ENCODE data around the gene DMD. TPM values are rescaled to one million over a fixed set of nuclear protein-coding genes. Genes with fewer than 3 reads are reported as not detected.

Gene DMD
- total and polyA plus RNA-seq, 2 of the 13 experiments (the other 11 are each of a cell fraction or from before 2014, with no cell fraction given), result 17.6 to 25.9 TPM

DNA sequence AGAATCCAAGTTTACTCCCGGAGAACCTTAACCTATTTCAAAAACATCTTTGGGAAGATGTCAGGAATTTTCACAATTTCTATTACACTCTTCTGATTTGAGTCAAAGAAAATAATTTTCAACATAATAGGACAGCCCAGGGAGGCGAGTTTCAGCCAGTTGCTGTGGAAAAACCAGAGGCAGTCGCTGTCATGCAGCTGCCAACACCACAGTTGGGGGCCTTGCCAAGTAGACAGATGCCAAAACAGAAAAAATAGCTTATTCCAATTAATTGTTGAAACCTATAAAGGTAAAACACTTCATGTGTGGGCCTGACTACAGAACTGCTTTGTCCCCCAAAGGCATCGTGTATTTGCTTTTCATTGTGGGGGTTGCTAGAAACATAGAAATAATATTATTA, 225.8 kb downstream of the DMD start:
- no peak overlapping the region for H2AFZ ChIP-seq (ENCODE audit: low read length)
- TF ChIP-seq ELF3 (CRISPR knock-in tag; IDR thresholded peaks at IDR 0.05) (no peak), NCOA2 (CRISPR knock-in tag; IDR thresholded peaks at IDR 0.05) (no peak), HOXA5 (CRISPR knock-in tag; IDR thresholded peaks at IDR 0.05) (no peak), YY1 (IDR thresholded peaks at IDR 0.05; ENCODE audit: insufficient read depth, insufficient replicate concordance, low read depth, low read length) (no peak), NCOA1 (CRISPR knock-in tag; IDR thresholded peaks at IDR 0.05) (no peak), SMARCC2 (IDR thresholded peaks at IDR 0.05) (no peak), SOX6 (IDR thresholded peaks at IDR 0.05) (no peak), SOX6 (CRISPR knock-in tag; IDR thresholded peaks at IDR 0.05) (no peak), PAX8 (CRISPR knock-in tag; IDR thresholded peaks at IDR 0.05; ENCODE audit: borderline replicate concordance) (no peak), POLR2AphosphoS2 (IDR thresholded peaks at IDR 0.05; ENCODE audit: low read depth, low read length) (no peak)
- TF ChIP-seq, protein P1, sequence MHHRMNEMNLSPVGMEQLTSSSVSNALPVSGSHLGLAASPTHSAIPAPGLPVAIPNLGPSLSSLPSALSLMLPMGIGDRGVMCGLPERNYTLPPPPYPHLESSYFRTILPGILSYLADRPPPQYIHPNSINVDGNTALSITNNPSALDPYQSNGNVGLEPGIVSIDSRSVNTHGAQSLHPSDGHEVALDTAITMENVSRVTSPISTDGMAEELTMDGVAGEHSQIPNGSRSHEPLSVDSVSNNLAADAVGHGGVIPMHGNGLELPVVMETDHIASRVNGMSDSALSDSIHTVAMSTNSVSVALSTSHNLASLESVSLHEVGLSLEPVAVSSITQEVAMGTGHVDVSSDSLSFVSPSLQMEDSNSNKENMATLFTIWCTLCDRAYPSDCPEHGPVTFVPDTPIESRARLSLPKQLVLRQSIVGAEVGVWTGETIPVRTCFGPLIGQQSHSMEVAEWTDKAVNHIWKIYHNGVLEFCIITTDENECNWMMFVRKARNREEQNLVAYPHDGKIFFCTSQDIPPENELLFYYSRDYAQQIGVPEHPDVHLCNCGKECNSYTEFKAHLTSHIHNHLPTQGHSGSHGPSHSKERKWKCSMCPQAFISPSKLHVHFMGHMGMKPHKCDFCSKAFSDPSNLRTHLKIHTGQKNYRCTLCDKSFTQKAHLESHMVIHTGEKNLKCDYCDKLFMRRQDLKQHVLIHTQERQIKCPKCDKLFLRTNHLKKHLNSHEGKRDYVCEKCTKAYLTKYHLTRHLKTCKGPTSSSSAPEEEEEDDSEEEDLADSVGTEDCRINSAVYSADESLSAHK (CRISPR knock-in tag; IDR thresholded peaks at IDR 0.05; ENCODE audit: borderline replicate concordance), result no peak
- TF ChIP-seq, protein P2, sequence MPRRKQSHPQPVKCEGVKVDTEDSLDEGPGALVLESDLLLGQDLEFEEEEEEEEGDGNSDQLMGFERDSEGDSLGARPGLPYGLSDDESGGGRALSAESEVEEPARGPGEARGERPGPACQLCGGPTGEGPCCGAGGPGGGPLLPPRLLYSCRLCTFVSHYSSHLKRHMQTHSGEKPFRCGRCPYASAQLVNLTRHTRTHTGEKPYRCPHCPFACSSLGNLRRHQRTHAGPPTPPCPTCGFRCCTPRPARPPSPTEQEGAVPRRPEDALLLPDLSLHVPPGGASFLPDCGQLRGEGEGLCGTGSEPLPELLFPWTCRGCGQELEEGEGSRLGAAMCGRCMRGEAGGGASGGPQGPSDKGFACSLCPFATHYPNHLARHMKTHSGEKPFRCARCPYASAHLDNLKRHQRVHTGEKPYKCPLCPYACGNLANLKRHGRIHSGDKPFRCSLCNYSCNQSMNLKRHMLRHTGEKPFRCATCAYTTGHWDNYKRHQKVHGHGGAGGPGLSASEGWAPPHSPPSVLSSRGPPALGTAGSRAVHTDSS (CRISPR knock-in tag; conservative IDR thresholded peaks at IDR 0.05), result no peak
- H3K4me1 ChIP-seq (ENCODE audit: insufficient read depth, low read length), result no peaks in the 10 kb centered on the region
- intact Hi-C loops (cut with micrococcal nuclease; ENCODE audit: unreplicated experiment) (no loop called here), in situ Hi-C loops (cut with HindIII; ENCODE audit: extremely low pct_ligation_motif_present, low pct_unique_long_range_greater_than_20kb) (no loop called here)
- ATAC-seq (no peak), FAIRE-seq (no peak), DNase-seq (ENCODE audit: low spot score) (no peak)
- WGBS (ENCODE audit: low lambda C conversion rate), result 26% methylated on average over 4 of the region's 4 CpGs
- H3K27ac ChIP-seq (ENCODE audit: extremely low read length, insufficient read depth, low read length), result no peak overlapping the region
- H3K9ac ChIP-seq (ENCODE audit: insufficient read depth, low read depth, low read length), result no peak overlapping the region
- H3K4me2 ChIP-seq (ENCODE audit: low read depth, low read length), result no peak overlapping the region
- no peaks in the 10 kb centered on the region for H3K36me3 ChIP-seq (replicated peaks in 1 of 2; ENCODE audit: control insufficient read depth in 1 of 2, insufficient read depth in 2 of 2, low read length in 2 of 2)
- H4K20me1 ChIP-seq (ENCODE audit: insufficient read depth, low read length), result no peaks in the 10 kb centered on the region
- H3K79me2 ChIP-seq (ENCODE audit: insufficient read depth, low read length), result no peaks in the 10 kb centered on the region
- H3K9me3 ChIP-seq (ENCODE audit: low read length), result no peaks in the 10 kb centered on the region
- H3K27me3 ChIP-seq (ENCODE audit: control insufficient read depth in 1 of 2, insufficient read depth in 2 of 2, low read length in 2 of 2), result no peaks in the 10 kb centered on the region
- no TSS peak for BruUV-seq (replicated peaks)
- H3K4me3 ChIP-seq (replicated peaks in 1 of 3; ENCODE audit: insufficient read depth in 1 of 3, low read depth in 2 of 3, low read length in 3 of 3), result no peak overlapping the region
- CTCF ChIA-PET (ENCODE audit: low intra/inter-chr PET ratio, low total read pairs), result no interaction called here
- POLR2A ChIA-PET, result no interaction called here

Measured in HepG2 (cell line).